IMR-90 (cell line): ENCODE results near the gene CLNK. TPM values are rescaled to one million over a fixed set of nuclear protein-coding genes. Genes with fewer than 3 reads are reported as not detected.

Experiments used
- ATAC-seq: fragments of 200-7000 bp; cut with Tn5 transposase; 2 replicates; pipeline ENCODE4 v1.9.1; 2020; ENCODE audit warnings: low read depth, mild to moderate bottlenecking, moderate library complexity
- BruUV-seq: library from RNA; stranded (reverse); fragments of 400-500 nt; replicated peaks from 2 replicates; lab custom pipeline; 2021; lab: Mats Ljungman, UMichigan
- CTCF ChIA-PET: fragments of 300-600 bp; formaldehyde crosslinking; extraction: SDS; loops from one replicate; lab custom pipeline; 2021; ENCODE audit warnings: antibody characterized with exemption; lab: Yijun Ruan, JAX
- POLR2A ChIA-PET: fragments of 300-600 bp; sonication (Branson Sonifier 250); formaldehyde crosslinking; loops from one replicate; lab custom pipeline; 2022; ENCODE audit warnings: antibody characterized with exemption; ENCODE audit not compliant: unreplicated experiment; lab: Charles Lee
- DNase-seq: peaks from one replicate; pipeline ENCODE4 v3.0.0; 2013
- H2AFZ ChIP-seq: replicated peaks from 2 replicates; pipeline ENCODE3; 2013; ENCODE audit warnings: low read length, mild to moderate bottlenecking; ENCODE audit not compliant: poor library complexity
- H2AK5ac ChIP-seq: 2 replicates; pipeline ENCODE4 v1.6.1; 2013; ENCODE audit warnings: low read depth, low read length, inconsistent platforms
- H2AK9ac ChIP-seq: replicated peaks from 2 replicates; pipeline ENCODE3; 2013; ENCODE audit warnings: mild to moderate bottlenecking, low read depth, low read length, moderate library complexity; ENCODE audit not compliant: poor library complexity
- H2BK120ac ChIP-seq: 2 replicates; pipeline ENCODE4 v1.6.1; 2013; ENCODE audit warnings: low read depth, low read length, inconsistent platforms
- H2BK15ac ChIP-seq: 3 replicates; pipeline ENCODE4 v1.6.1; 2013; ENCODE audit warnings: low read depth, low read length, inconsistent platforms
- H2BK20ac ChIP-seq: 2 replicates; pipeline ENCODE4 v1.6.1; 2013; ENCODE audit warnings: low read depth, mild to moderate bottlenecking, inconsistent platforms, low read length, moderate library complexity
- H2BK5ac ChIP-seq: 2 replicates; pipeline ENCODE4 v1.6.1; 2013; ENCODE audit warnings: mild to moderate bottlenecking, low read depth, low read length, inconsistent platforms; ENCODE audit not compliant: poor library complexity, severe bottlenecking
- H3K14ac ChIP-seq: replicated peaks from 2 replicates; pipeline ENCODE4 v1.6.1; 2013; ENCODE audit warnings: low read depth, low read length, inconsistent platforms
- H3K18ac ChIP-seq: 2 replicates; pipeline ENCODE4 v1.6.1; 2013; ENCODE audit warnings: low read depth, low read length, control low read depth
- H3K23ac ChIP-seq: 2 replicates; pipeline ENCODE4 v1.6.1; 2013; ENCODE audit warnings: low read depth, low read length, inconsistent platforms
- H3K27ac ChIP-seq: 2 replicates; pipeline ENCODE4 v1.5.1; 2013; ENCODE audit warnings: mild to moderate bottlenecking, control low read depth, low read length; ENCODE audit not compliant: insufficient read depth
- H3K27me3 ChIP-seq: 2 replicates; pipeline ENCODE4 v1.6.1; 2013; ENCODE audit warnings: low read length; ENCODE audit not compliant: control insufficient read depth, insufficient read depth
- H3K36me3 ChIP-seq: 2 replicates; pipeline ENCODE4 v1.6.1; 2013; ENCODE audit warnings: low read length, mixed read lengths; ENCODE audit not compliant: control insufficient read depth, insufficient read depth
- H3K4ac ChIP-seq: 2 replicates; pipeline ENCODE4 v1.6.1; 2013; ENCODE audit warnings: low read depth, low read length, inconsistent platforms
- H3K4me1 ChIP-seq: 2 replicates; pipeline ENCODE4 v1.6.1; 2013; ENCODE audit warnings: low read length, mixed read lengths; ENCODE audit not compliant: control insufficient read depth, insufficient read depth
- H3K4me2 ChIP-seq: 2 replicates; pipeline ENCODE4 v1.6.1; 2013; ENCODE audit warnings: low read depth, mild to moderate bottlenecking, control low read depth, low read length, moderate library complexity
- H3K4me3 ChIP-seq: 2 replicates; pipeline ENCODE4 v1.5.1; 2013; ENCODE audit warnings: low read depth, mild to moderate bottlenecking, control low read depth, low read length, moderate library complexity; ENCODE audit not compliant: insufficient read depth
- H3K56ac ChIP-seq: 2 replicates; pipeline ENCODE4 v1.6.1; 2013; ENCODE audit warnings: low read length, inconsistent platforms; ENCODE audit not compliant: insufficient read depth; ENCODE audit errors: extremely low read depth
- H3K79me1 ChIP-seq, 2 experiments: 2 replicates each; pipeline ENCODE4 v1.6.1; 2013; ENCODE audit warnings: low read length in 2 of 2, inconsistent platforms in 1 of 2, low read depth in 1 of 2
- H3K9ac ChIP-seq: 2 replicates; pipeline ENCODE4 v1.6.1; 2013; ENCODE audit warnings: low read depth, low read length, control low read depth
- H3K9me1 ChIP-seq: 2 replicates; pipeline ENCODE4 v1.6.1; 2013; ENCODE audit warnings: low read length, inconsistent platforms; ENCODE audit not compliant: insufficient read depth
- H3K9me3 ChIP-seq: 2 replicates; pipeline ENCODE4 v1.6.1; 2013; ENCODE audit warnings: low read length; ENCODE audit not compliant: control insufficient read depth, insufficient read depth
- H4K20me1 ChIP-seq: 2 replicates; pipeline ENCODE4 v1.6.1; 2013; ENCODE audit warnings: low read length, inconsistent platforms; ENCODE audit not compliant: insufficient read depth
- H4K5ac ChIP-seq: 2 replicates; pipeline ENCODE4 v1.6.1; 2013; ENCODE audit warnings: mild to moderate bottlenecking, low read depth, low read length, control low read depth
- H4K8ac ChIP-seq, 2 experiments: 2 replicates each; pipeline ENCODE4 v1.6.1; 2013; ENCODE audit warnings: low read depth in 2 of 2, low read length in 2 of 2, control low read depth in 1 of 2, inconsistent platforms in 1 of 2
- H4K91ac ChIP-seq: 2 replicates; pipeline ENCODE4 v1.6.1; 2013; ENCODE audit warnings: low read depth, low read length, inconsistent platforms; ENCODE audit not compliant: insufficient read depth
- CEBPB ChIP-seq: IDR thresholded peaks from 2 replicates; pipeline ENCODE4 v1.6.1; 2012; ENCODE audit warnings: low read depth, low read length, improper control_type of control experiment
- MAFK ChIP-seq: IDR thresholded peaks from 2 replicates; pipeline ENCODE4 v1.6.1; 2012; ENCODE audit warnings: low read depth, low read length, improper control_type of control experiment
- MXI1 ChIP-seq: IDR thresholded peaks from 2 replicates; pipeline ENCODE4 v1.6.1; 2012; ENCODE audit warnings: low read depth, mild to moderate bottlenecking, low read length, moderate library complexity, borderline replicate concordance
- NFE2L2 ChIP-seq: fragments of 150-350 bp; IDR thresholded peaks from 2 replicates; pipeline ENCODE4 v1.6.1; 2016; ENCODE audit warnings: low read depth, mild to moderate bottlenecking, low read length
- POLR2A ChIP-seq: IDR thresholded peaks from 2 replicates; pipeline ENCODE4 v1.6.1; 2012; ENCODE audit warnings: mild to moderate bottlenecking, low read depth, low read length
- RAD21 ChIP-seq: IDR thresholded peaks from 2 replicates; pipeline ENCODE4 v1.6.1; 2012; ENCODE audit warnings: low read length, improper control_type of control experiment
- RFX5 ChIP-seq: IDR thresholded peaks from 2 replicates; pipeline ENCODE4 v1.8.0; 2012; ENCODE audit warnings: low read depth, mild to moderate bottlenecking, low read length, moderate library complexity
- SMC3 ChIP-seq: fragments of 150-350 bp; IDR thresholded peaks from 2 replicates; pipeline ENCODE4 v1.6.1; 2016; ENCODE audit warnings: low read depth, mild to moderate bottlenecking, antibody characterized with exemption, low read length, moderate library complexity
- WGBS, 2 experiments: methylation state at CpG; one replicate each; pipeline versions ENCODE4 v1.1.5 to v1.1.7; 2013; ENCODE audit warnings: missing lambda C conversion rate in 2 of 2; ENCODE audit not compliant: insufficient read length in 1 of 2; ENCODE audit errors: extremely low coverage in 2 of 2; 5-methylcytosine and 5-hydroxymethylcytosine counted together
- dilution Hi-C: fragments of 300-500 bp; cut with HindIII; formaldehyde crosslinking; loops from one replicate; pipeline ENCODE4 v1.14.3; 2018; ENCODE audit warnings: low sequenced_read_pairs; ENCODE audit not compliant: unreplicated experiment
- in situ Hi-C: fragments of 300-500 bp; cut with MboI; formaldehyde crosslinking; loops from 3 replicates; pipeline ENCODE4 v1.14.3; 2019; ENCODE audit warnings: low sequenced_read_pairs, inconsistent platforms, mixed read lengths
- intact Hi-C: fragments of 100-400 bp; cut with micrococcal nuclease; formaldehyde crosslinking; loops from 2 replicates; pipeline ENCODE4 v1.10.0; 2022
- polyA plus RNA-seq, 3 experiments: library from polyadenylated mRNA; depleted of rRNA; stranded (reverse); fragments of >200 nt; gene quantifications; 2 replicates each; pipeline ENCODE4 v1.2.3, GENCODE V29; 2012; ENCODE audit warnings: low replicate concordance in 1 of 3
- total RNA-seq: library from RNA; depleted of rRNA; stranded (reverse); fragments of >200 nt; gene quantifications from 2 replicates; pipeline ENCODE4 v1.2.3, GENCODE V29; 2012
- TF ChIP-seq, protein P1 (sequence below): fragments of 150-350 bp; IDR thresholded peaks from 2 replicates; pipeline ENCODE4 v1.6.1; 2017; ENCODE audit warnings: mild to moderate bottlenecking, antibody characterized with exemption, low read length, low read depth
- TF ChIP-seq, protein P2 (sequence below): conservative IDR thresholded peaks from 2 replicates; pipeline ENCODE4 v1.5.1; 2012; ENCODE audit warnings: mild to moderate bottlenecking, low read depth, low read length, improper control_type of control experiment
- TF ChIP-seq, protein P3 (sequence below): fragments of 150-350 bp; IDR thresholded peaks from 2 replicates; pipeline ENCODE4 v1.6.1; 2016; ENCODE audit warnings: low read depth, mild to moderate bottlenecking, low read length, moderate library complexity, borderline replicate concordance

Gene CLNK
- total and polyA plus RNA-seq, 2 of the 4 experiments (the other 2 are of a cell fraction): not detected

DNA sequence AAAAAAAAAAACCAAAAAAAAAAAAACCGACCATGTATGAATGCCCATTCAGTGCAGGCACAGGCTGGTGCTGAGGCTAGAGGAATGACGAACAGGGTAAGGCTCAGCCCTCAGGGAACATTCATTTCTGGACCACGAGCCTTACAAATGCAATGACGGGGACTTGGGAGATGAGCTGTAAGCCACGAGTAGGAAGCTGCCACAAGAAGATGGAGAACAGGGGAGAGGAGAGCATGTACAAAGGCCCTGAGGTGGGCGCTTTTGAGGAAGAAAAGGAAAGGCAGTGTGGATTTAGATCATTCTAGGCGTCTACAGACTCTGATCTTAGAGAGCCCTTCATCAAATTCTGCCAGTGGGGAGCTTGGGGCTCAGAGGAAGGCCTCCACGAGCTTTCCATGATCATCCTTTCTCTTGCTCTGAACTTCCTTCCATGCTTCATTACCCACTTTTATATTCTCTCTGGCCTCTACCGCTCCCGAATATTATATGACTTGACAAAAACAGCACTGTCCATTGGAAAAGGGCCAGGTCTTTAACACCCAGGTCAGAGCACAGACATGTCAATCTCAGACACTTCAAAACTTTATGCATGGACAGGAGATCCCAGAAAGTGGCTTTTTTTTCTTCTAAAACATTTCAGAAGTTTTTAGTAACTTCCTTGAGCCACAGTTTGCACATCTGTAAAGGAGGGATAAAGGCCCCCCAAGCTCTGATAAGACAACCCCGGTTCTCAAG, 224.1 kb downstream of the CLNK start:
- ChIA-PET POLR2A (no interaction called here), CTCF (interaction anchor here (0.6 to 2.0 kb wide), 5 partner anchors 12 to 91 kb away, joined by 3 to 10 read pairs (median 5); no protein-coding TSS in a partner anchor)
- Histone ChIP-seq H3K9me3 (peaks cover 7% of the 10 kb centered on the region; the same call in 1 of the 2 replicates), H3K27ac (no peak overlapping the region), H4K20me1 (no peaks in the 10 kb centered on the region), H2BK15ac (no peak overlapping the region), H3K27me3 (peaks cover 13% of the 10 kb centered on the region), H2BK5ac (no peak overlapping the region), H3K79me1 (peaks cover 4 to 6% of the 10 kb centered on the region in 2 experiments), H3K36me3 (no peaks in the 10 kb centered on the region), H4K5ac (no peak overlapping the region), H3K4me2 (no peak overlapping the region; the same call in 1 of the 2 replicates), H3K18ac (no peak overlapping the region), H2AK9ac (no peak overlapping the region), H2AK5ac (no peak overlapping the region), H2AFZ (peak overlapping the region; percentile 91), H2BK20ac (no peak overlapping the region), H3K4ac (no peak overlapping the region), H3K9me1 (no peaks in the 10 kb centered on the region), H3K14ac (no peak overlapping the region), H3K9ac (no peak overlapping the region), H4K8ac (peak overlapping the region in 1 of 2 experiments; percentile 59; a peak in 1 of 4 replicates), H2BK120ac (no peak overlapping the region), H3K23ac (no peak overlapping the region), H3K4me1 (no peaks in the 10 kb centered on the region), H4K91ac (no peak overlapping the region; the same call in 1 of the 2 replicates), H3K56ac (no peak overlapping the region), H3K4me3 (no peak overlapping the region)
- in situ Hi-C loops: no loop called here
- no peak for ATAC-seq
- TF ChIP-seq, protein P1, sequence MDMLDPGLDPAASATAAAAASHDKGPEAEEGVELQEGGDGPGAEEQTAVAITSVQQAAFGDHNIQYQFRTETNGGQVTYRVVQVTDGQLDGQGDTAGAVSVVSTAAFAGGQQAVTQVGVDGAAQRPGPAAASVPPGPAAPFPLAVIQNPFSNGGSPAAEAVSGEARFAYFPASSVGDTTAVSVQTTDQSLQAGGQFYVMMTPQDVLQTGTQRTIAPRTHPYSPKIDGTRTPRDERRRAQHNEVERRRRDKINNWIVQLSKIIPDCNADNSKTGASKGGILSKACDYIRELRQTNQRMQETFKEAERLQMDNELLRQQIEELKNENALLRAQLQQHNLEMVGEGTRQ: no peak
- TF ChIP-seq, protein P2, sequence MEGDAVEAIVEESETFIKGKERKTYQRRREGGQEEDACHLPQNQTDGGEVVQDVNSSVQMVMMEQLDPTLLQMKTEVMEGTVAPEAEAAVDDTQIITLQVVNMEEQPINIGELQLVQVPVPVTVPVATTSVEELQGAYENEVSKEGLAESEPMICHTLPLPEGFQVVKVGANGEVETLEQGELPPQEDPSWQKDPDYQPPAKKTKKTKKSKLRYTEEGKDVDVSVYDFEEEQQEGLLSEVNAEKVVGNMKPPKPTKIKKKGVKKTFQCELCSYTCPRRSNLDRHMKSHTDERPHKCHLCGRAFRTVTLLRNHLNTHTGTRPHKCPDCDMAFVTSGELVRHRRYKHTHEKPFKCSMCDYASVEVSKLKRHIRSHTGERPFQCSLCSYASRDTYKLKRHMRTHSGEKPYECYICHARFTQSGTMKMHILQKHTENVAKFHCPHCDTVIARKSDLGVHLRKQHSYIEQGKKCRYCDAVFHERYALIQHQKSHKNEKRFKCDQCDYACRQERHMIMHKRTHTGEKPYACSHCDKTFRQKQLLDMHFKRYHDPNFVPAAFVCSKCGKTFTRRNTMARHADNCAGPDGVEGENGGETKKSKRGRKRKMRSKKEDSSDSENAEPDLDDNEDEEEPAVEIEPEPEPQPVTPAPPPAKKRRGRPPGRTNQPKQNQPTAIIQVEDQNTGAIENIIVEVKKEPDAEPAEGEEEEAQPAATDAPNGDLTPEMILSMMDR: no peak
- TF ChIP-seq MAFK (no peak), RAD21 (no peak), NFE2L2 (no peak), POLR2A (no peak), MXI1 (no peak), CEBPB (no peak), SMC3 (no peak), RFX5 (no peak)
- TF ChIP-seq, protein P3, sequence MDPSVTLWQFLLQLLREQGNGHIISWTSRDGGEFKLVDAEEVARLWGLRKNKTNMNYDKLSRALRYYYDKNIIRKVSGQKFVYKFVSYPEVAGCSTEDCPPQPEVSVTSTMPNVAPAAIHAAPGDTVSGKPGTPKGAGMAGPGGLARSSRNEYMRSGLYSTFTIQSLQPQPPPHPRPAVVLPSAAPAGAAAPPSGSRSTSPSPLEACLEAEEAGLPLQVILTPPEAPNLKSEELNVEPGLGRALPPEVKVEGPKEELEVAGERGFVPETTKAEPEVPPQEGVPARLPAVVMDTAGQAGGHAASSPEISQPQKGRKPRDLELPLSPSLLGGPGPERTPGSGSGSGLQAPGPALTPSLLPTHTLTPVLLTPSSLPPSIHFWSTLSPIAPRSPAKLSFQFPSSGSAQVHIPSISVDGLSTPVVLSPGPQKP: no peak
- no peak for DNase-seq
- intact Hi-C loops: no loop called here
- 79% methylated on average over 3 of the region's 11 CpGs; no CpG with 5 or more reads in 1 of the 2 experiments for WGBS, 2 experiments
- no TSS peak for BruUV-seq
- dilution Hi-C loops: no loop called here
